Measurements from ENCODE around the gene GALNT8. TPM values are rescaled to one million over a fixed set of nuclear protein-coding genes. Genes with fewer than 3 reads are reported as not detected.

The GALNT8 gene
- total RNA-seq, 1 donor from 2014 or later, result 0.77 TPM

GRCh38 chr12:4807813-4808212 lies 87.6 kb downstream of the GALNT8 start:
- DNase-seq, result no peak
- Histone ChIP-seq H3K27me3 (ENCODE audit: low read depth) (peaks cover 46% of the 10 kb centered on the region), H3K4me3 (no peak overlapping the region), H3K9me3 (no peaks in the 10 kb centered on the region), H3K4me1 (peaks cover 13% of the 10 kb centered on the region), H3K27ac (no peak overlapping the region), H3K36me3 (no peaks in the 10 kb centered on the region)
- intact Hi-C loops (cut with DNase I), result no loop called here
- TF ChIP-seq CTCF (IDR thresholded peaks at IDR 0.05), result no peak
- no peak for ATAC-seq

GRCh38 chr12:4809013-4809448 lies 88.8 kb downstream of the GALNT8 start:
- no peak overlapping the region for H3K27ac ChIP-seq
- H3K36me3 ChIP-seq, result no peaks in the 10 kb centered on the region
- H3K4me1 ChIP-seq, result peaks cover 13% of the 10 kb centered on the region
- H3K9me3 ChIP-seq, result no peaks in the 10 kb centered on the region
- peak in 1 of 2 donors; percentile 19 for ATAC-seq
- no peak for TF ChIP-seq CTCF (IDR thresholded peaks at IDR 0.05)
- intact Hi-C loops (cut with DNase I), result no loop called here
- H3K4me3 ChIP-seq, result peak overlapping the region; percentile 40
- peaks cover 48% of the 10 kb centered on the region for H3K27me3 ChIP-seq (ENCODE audit: low read depth)
- no peak for DNase-seq

DNA sequence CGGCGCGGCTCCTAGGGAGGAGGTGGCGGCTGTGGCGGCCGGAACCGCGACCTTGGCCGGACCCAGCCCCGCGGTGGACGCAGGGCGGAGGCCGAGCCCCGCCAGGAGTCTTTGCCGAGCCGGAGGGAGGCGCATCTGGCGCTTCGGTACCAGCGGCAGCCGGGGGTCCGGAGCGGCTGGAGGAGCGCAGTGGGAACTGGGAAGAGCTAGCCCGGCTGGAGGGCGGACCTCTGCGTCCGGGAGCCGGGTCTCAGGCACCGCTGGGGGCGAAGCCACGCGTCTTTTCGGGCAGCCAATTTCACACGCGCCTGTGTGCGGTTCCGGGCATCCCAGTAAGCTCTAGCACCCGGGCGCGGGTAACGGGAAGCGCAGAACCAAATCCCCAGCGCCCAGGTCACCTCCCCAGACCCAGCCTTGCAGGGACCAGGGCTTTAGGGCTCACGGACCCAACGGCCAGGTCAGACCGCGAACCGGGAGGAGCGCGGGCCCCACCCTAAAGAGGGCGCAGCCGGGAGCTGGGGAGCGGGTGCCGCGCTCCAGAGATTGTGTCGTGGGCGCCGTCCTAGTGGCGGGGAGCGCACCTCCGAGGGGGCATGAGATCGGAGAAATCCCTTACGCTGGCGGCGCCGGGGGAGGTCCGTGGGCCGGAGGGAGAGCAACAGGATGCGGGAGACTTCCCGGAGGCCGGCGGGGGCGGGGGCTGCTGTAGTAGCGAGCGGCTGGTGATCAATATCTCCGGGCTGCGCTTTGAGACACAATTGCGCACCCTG lies 89.4 kb downstream of the GALNT8 start:
- TF ChIP-seq CTCF (IDR thresholded peaks at IDR 0.05), result no peak
- Histone ChIP-seq H3K36me3 (no peaks in the 10 kb centered on the region), H3K27ac (no peak overlapping the region), H3K4me1 (peaks cover 13% of the 10 kb centered on the region), H3K9me3 (no peaks in the 10 kb centered on the region), H3K4me3 (peak overlapping the region; percentile 40), H3K27me3 (ENCODE audit: low read depth) (peaks cover 48% of the 10 kb centered on the region)
- DNase-seq, result no peak
- ATAC-seq, result no peak
- intact Hi-C loops (cut with DNase I), result no loop called here

GRCh38 chr12:4810219-4810671 lies 90.0 kb downstream of the GALNT8 start:
- Histone ChIP-seq H3K4me1 (peaks cover 13% of the 10 kb centered on the region), H3K36me3 (no peaks in the 10 kb centered on the region), H3K9me3 (no peaks in the 10 kb centered on the region), H3K27ac (no peak overlapping the region), H3K27me3 (ENCODE audit: low read depth) (peaks cover 48% of the 10 kb centered on the region), H3K4me3 (peak overlapping the region; percentile 40)
- TF ChIP-seq CTCF (IDR thresholded peaks at IDR 0.05), result no peak
- intact Hi-C loops (cut with DNase I), result no loop called here
- no peak for DNase-seq
- no peak for ATAC-seq

DNA sequence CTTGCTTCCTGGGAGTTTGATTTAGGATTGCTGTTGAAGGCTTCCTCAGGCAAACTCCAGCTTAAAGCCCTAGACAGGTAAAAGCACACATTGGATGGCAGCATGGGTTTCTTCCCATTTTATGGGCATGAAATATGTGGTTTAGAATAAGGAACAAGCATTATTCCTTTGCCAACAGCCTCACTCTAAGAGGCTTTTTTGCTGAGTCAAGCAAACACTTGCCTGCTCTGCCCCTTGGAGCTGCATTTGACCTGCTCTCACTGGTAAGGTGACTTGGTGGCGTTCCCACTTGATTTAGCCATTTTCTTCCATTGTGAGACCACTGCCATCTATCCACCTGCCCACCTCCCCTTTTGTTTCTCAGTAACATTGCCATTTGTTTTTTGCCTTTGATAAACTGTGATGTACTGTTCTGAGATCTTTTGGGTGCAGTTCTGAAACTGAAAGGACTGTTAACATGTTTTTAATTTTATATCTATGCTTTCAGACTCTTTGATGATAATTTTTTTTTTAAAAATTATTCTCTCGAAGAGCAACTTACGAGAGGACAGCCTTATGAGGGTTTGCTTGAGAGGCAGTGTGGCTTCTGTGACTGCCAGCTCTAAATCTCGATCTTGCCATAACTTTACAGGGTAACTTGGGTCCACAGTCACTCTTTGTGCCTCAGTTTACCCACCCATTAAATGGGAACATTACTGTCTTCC lies 92.6 kb downstream of the GALNT8 start:
- TF ChIP-seq CTCF (IDR thresholded peaks at IDR 0.05), result no peak
- Histone ChIP-seq H3K4me1 (peaks cover 13% of the 10 kb centered on the region), H3K4me3 (no peak overlapping the region), H3K27me3 (ENCODE audit: low read depth) (peaks cover 58% of the 10 kb centered on the region), H3K27ac (no peak overlapping the region), H3K36me3 (no peaks in the 10 kb centered on the region), H3K9me3 (no peaks in the 10 kb centered on the region)
- no peak for DNase-seq
- intact Hi-C loops (cut with DNase I), result no loop called here
- no peak for ATAC-seq
